Measurements from ENCODE around the gene MPP4. TPM values are rescaled to one million over a fixed set of nuclear protein-coding genes. Genes with fewer than 3 reads are reported as not detected.

The MPP4 gene
- total and polyA plus RNA-seq, 2 donors (not counting 1 experiment from before 2014, with no cell fraction given): 0.50 to 4.4 TPM

DNA sequence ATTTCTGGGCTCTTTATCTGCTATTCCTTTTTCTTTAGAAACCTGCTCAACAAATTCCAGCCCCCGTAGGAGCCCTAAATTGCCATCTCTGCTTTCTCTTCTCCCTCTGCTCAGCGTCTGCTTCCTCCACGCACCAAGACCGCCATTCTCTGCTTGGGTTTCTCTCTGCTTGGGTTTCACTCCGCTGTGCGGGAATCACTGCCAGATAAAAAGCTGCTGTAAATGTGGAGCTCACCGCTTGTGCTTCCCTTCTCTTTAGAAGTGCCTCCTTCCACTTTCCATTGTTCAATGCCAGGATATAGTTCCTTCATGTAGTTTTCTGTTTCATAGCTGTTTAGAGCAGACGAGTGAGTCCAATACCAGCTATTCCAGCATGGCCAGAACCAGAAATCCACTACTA is 101.0 kb downstream of the MPP4 start:
- Histone ChIP-seq H3K9ac (ENCODE audit: insufficient read depth, low read length) (no peak overlapping the region), H4K20me1 (ENCODE audit: control insufficient read depth, extremely low read depth, insufficient read depth, low read length) (no peaks in the 10 kb centered on the region), H3K36me3 (ENCODE audit: control insufficient read depth, insufficient read depth, low read length) (no peaks in the 10 kb centered on the region), H3K27ac (ENCODE audit: insufficient read depth, low read length) (no peak overlapping the region), H2AFZ (ENCODE audit: low read length) (no peak overlapping the region), H3K79me2 (ENCODE audit: control insufficient read depth, insufficient read depth, low read length) (no peaks in the 10 kb centered on the region), H3K9me3 (ENCODE audit: control insufficient read depth, insufficient read depth, low read depth, low read length) (no peaks in the 10 kb centered on the region), H3K4me1 (ENCODE audit: control insufficient read depth, extremely low read depth, insufficient read depth, low read length) (no peaks in the 10 kb centered on the region), H3K4me3 (replicated peaks in 1 of 4; ENCODE audit: control extremely low read depth in 1 of 4, insufficient read depth in 1 of 4, low read depth in 3 of 4, low read length in 4 of 4) (no peak overlapping the region), H3K4me2 (ENCODE audit: extremely low read depth, insufficient read depth, low read length) (no peak overlapping the region), H3K27me3 (ENCODE audit: control insufficient read depth, insufficient read depth, low read length) (no peaks in the 10 kb centered on the region)
- DNase-seq (ENCODE audit: low read depth in 2 of 2): no peak
- no peak for TF ChIP-seq EZH2 (IDR thresholded peaks at IDR 0.05; ENCODE audit: low read length, missing control alignments)
- TF ChIP-seq, protein P1, sequence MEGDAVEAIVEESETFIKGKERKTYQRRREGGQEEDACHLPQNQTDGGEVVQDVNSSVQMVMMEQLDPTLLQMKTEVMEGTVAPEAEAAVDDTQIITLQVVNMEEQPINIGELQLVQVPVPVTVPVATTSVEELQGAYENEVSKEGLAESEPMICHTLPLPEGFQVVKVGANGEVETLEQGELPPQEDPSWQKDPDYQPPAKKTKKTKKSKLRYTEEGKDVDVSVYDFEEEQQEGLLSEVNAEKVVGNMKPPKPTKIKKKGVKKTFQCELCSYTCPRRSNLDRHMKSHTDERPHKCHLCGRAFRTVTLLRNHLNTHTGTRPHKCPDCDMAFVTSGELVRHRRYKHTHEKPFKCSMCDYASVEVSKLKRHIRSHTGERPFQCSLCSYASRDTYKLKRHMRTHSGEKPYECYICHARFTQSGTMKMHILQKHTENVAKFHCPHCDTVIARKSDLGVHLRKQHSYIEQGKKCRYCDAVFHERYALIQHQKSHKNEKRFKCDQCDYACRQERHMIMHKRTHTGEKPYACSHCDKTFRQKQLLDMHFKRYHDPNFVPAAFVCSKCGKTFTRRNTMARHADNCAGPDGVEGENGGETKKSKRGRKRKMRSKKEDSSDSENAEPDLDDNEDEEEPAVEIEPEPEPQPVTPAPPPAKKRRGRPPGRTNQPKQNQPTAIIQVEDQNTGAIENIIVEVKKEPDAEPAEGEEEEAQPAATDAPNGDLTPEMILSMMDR (conservative IDR thresholded peaks at IDR 0.05 in 1 of 2, IDR thresholded peaks at IDR 0.05 in 1 of 2; ENCODE audit: low read depth in 1 of 2, low read length in 2 of 2): no peak

Other genes starting within 250 kb of the MPP4 start
- gene TRAK2, start 247.2 kb downstream of the MPP4 start, total RNA-seq: 72.9 and 81.1 TPM in 2 replicates
- 48.6 and 73.2 TPM in 2 replicates for gene TRAK2, start 247.2 kb downstream of the MPP4 start, polyA plus RNA-seq
- gene STRADB, start 246.9 kb downstream of the MPP4 start, total RNA-seq: 57.8 and 84.7 TPM in 2 replicates
- 24.4 and 27.4 TPM in 2 replicates for gene STRADB, start 246.9 kb downstream of the MPP4 start, polyA plus RNA-seq
- 16.7 and 23.8 TPM in 2 replicates for gene TMEM237, start 55.1 kb downstream of the MPP4 start, total RNA-seq
- 39.0 and 64.1 TPM in 2 replicates for gene TMEM237, start 55.1 kb downstream of the MPP4 start, polyA plus RNA-seq
- gene ALS2, start 82.3 kb upstream of the MPP4 start, total RNA-seq: 24.4 and 30.9 TPM in 2 replicates
- gene ALS2, start 82.3 kb upstream of the MPP4 start, polyA plus RNA-seq: 19.6 and 21.8 TPM in 2 replicates
- gene CDK15, start 107.9 kb upstream of the MPP4 start, total RNA-seq: 1.3 and 5.1 TPM in 2 replicates
- gene CDK15, start 107.9 kb upstream of the MPP4 start, polyA plus RNA-seq: 2.3 and 6.0 TPM in 2 replicates

All from fibroblast of lung (primary cell).